Breast epithelium (tissue), 3 donors: ENCODE measurements around the gene ZFHX3.

ENCODE experiments used
- CTCF ChIP-seq, 3 donors: fragments of 450-650 bp; IDR thresholded peaks; one replicate each; pipeline ENCODE4 v1.5.1; 2016 to 2017; ENCODE audit warnings: antibody characterized with exemption in 3 of 3, mild to moderate bottlenecking in 3 of 3, moderate library complexity in 3 of 3
- POLR2A ChIP-seq: fragments of 450-650 bp; IDR thresholded peaks from one replicate; pipeline ENCODE4 v1.6.1; 2016; ENCODE audit warnings: antibody characterized with exemption, mild to moderate bottlenecking, moderate library complexity

GRCh38 chr16:73064994-73065545 lies 17.1 kb upstream of the ZFHX3 start:
- TF ChIP-seq CTCF (IDR thresholded peaks at IDR 0.05): no peak
- no peak for TF ChIP-seq POLR2A
